GM13976 (cell line): Measurements from ENCODE around the gene CHSY1.

Experiments
- DNase-seq: peaks from one replicate; pipeline ENCODE4 v3.0.0; 2012; ENCODE audit warnings: low spot score
- CTCF ChIP-seq: IDR thresholded peaks from 2 replicates; pipeline ENCODE4 v1.5.1; 2012; ENCODE audit warnings: borderline replicate concordance, mild to moderate bottlenecking; ENCODE audit not compliant: insufficient read depth; ENCODE audit errors: extremely low read depth, missing control alignments, control extremely low read depth
- in situ Hi-C: fragments of 300-500 bp; cut with MboI; formaldehyde crosslinking; loops from one replicate; pipeline ENCODE4 v1.12.0; 2022; ENCODE audit warnings: low sequenced_read_pairs, mixed read lengths, inconsistent platforms; ENCODE audit not compliant: unreplicated experiment

The CHSY1 gene

GRCh38 chr15:101185336-101185735 lies 66.5 kb downstream of the CHSY1 start:
- TF ChIP-seq CTCF: no peak
- DNase-seq: no peak
- in situ Hi-C loops: no loop called here

- TF ChIP-seq CTCF: no peak
- in situ Hi-C loops: no loop called here
Measured at GRCh38 chr15:101184830-101185229, 67.0 kb downstream of the CHSY1 start.

GRCh38 chr15:101183931-101184305 lies 67.9 kb downstream of the CHSY1 start:
- in situ Hi-C loops: no loop called here
- no peak for DNase-seq
- TF ChIP-seq CTCF: no peak

More at GRCh38 chr15:101184830-101185229, 67.0 kb downstream of the CHSY1 start:
- DNase-seq: no peak

- in situ Hi-C loops: no loop called here
- DNase-seq: no peak
- TF ChIP-seq CTCF: no peak
Measured at GRCh38 chr15:101183226-101183930, 68.5 kb downstream of the CHSY1 start.

DNA sequence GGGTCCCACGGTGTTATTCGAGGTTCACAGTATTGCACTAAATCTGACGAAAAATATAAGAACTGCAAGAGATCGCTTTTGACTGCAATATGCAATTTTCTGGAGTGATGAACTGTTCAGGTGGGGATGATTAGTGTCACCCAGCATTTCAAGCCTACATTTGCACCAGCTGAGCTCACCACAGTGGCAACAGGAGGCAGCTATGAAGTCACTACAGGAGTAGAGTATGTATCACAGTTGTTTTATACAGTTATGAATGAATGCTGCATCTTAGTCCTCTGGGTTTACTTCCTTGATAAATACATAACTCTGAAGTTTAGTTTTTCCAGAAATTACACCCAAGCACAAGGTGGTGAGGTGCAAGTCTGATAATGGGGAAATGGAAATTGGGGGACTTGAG lies 69.6 kb downstream of the CHSY1 start:
- no peak for TF ChIP-seq CTCF
- in situ Hi-C loops: no loop called here
- no peak for DNase-seq

DNA sequence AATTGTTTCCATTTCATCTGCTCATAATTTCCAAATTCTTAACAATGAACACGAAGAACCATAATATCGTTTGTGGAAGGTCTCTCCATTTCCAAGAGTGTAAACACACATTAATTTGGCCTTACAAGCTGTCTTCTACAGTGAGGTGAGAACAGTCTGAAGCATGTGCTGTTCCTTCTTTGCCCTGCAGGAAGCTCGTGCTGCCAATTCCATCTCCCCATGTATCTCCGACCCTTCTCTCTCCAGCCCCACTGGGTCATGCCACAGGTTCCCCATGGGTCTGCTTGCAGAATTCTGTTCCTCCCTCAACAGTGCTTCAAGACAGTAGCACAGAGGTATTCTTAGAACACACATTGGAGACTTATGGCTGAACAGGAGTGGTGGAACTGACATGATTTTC lies 70.5 kb downstream of the CHSY1 start:
- TF ChIP-seq CTCF: no peak
- DNase-seq: no peak
- in situ Hi-C loops: no loop called here
